GM12864 (cell line): ENCODE results near the gene MICU1.

Source experiments
- DNase-seq: peaks from one replicate; pipeline ENCODE4 v3.0.0-alpha.2; 2011; ENCODE audit warnings: low read depth
- H3K4me3 ChIP-seq: 2 replicates; pipeline ENCODE4 v1.5.1; 2011; ENCODE audit warnings: mild to moderate bottlenecking, low read depth, low read length, control low read depth
- CTCF ChIP-seq: IDR thresholded peaks from 2 replicates; pipeline ENCODE4 v1.5.1; 2011; ENCODE audit warnings: low read depth, mild to moderate bottlenecking, moderate library complexity, low read length, control low read depth, inconsistent platforms; ENCODE audit errors: missing control alignments

The MICU1 gene

GRCh38 chr10:72509206-72509799, 116.6 kb downstream of the MICU1 start:
- DNase-seq = no peak
- no peak for TF ChIP-seq CTCF
- no peak overlapping the region for H3K4me3 ChIP-seq

GRCh38 chr10:72508033-72508432, 117.8 kb downstream of the MICU1 start:
- no peak for DNase-seq
- H3K4me3 ChIP-seq = no peak overlapping the region
- TF ChIP-seq CTCF = no peak

GRCh38 chr10:72506474-72506873, 119.4 kb downstream of the MICU1 start:
- H3K4me3 ChIP-seq = no peak overlapping the region
- DNase-seq = no peak
- no peak for TF ChIP-seq CTCF

GRCh38 chr10:72505435-72505834, 120.4 kb downstream of the MICU1 start:
- TF ChIP-seq CTCF = no peak
- no peak overlapping the region for H3K4me3 ChIP-seq
- no peak for DNase-seq

GRCh38 chr10:72503694-72504438, 122.0 kb downstream of the MICU1 start:
- no peak overlapping the region for H3K4me3 ChIP-seq
- no peak for TF ChIP-seq CTCF

GRCh38 chr10:72503241-72503640, 122.6 kb downstream of the MICU1 start:
- no peak for TF ChIP-seq CTCF
- DNase-seq = no peak
- no peak overlapping the region for H3K4me3 ChIP-seq

More at GRCh38 chr10:72503694-72504438, 122.0 kb downstream of the MICU1 start:
- no peak for DNase-seq

GRCh38 chr10:72502581-72502980, 123.3 kb downstream of the MICU1 start:
- no peak overlapping the region for H3K4me3 ChIP-seq
- DNase-seq = no peak
- no peak for TF ChIP-seq CTCF
